HEK293T (cell line): ENCODE results near the gene GJA4.

Experiments used
- CTCF ChIA-PET: fragments of 350-600 bp; formaldehyde crosslinking; extraction: SDS; loops from one replicate; lab custom pipeline; 2021; ENCODE audit warnings: antibody characterized with exemption, inconsistent platforms; lab: Yijun Ruan, JAX
- POLR2A ChIA-PET: fragments of 350-600 bp; formaldehyde crosslinking; extraction: SDS; loops from one replicate; lab custom pipeline; 2020; ENCODE audit warnings: antibody characterized with exemption, inconsistent platforms; lab: Yijun Ruan, JAX
- DNase-seq: peaks from one replicate; pipeline ENCODE4 v3.0.0; 2012; ENCODE audit warnings: mixed read lengths; ENCODE audit errors: extremely low spot score
- ARNT ChIP-seq: fragments of 450-650 bp; IDR thresholded peaks from 2 replicates; pipeline ENCODE4 v1.6.1; 2017; ENCODE audit warnings: mild to moderate bottlenecking
- BHLHE40 ChIP-seq: fragments of 450-650 bp; IDR thresholded peaks from 2 replicates; pipeline ENCODE4 v1.6.1; 2016; ENCODE audit warnings: mild to moderate bottlenecking, moderate library complexity, borderline replicate concordance
- CTBP1 ChIP-seq: fragments of 450-650 bp; IDR thresholded peaks from 2 replicates; pipeline ENCODE4 v1.6.1; 2016; ENCODE audit warnings: borderline replicate concordance
- ELF4 ChIP-seq: fragments of 450-650 bp; IDR thresholded peaks from 2 replicates; pipeline ENCODE4 v1.6.1; 2017; ENCODE audit warnings: antibody characterized with exemption
- FOXA1 ChIP-seq: fragments of 450-650 bp; IDR thresholded peaks from 2 replicates; pipeline ENCODE4 v1.6.1; 2016; ENCODE audit warnings: mild to moderate bottlenecking
- FOXK2 ChIP-seq: fragments of 450-650 bp; IDR thresholded peaks from 2 replicates; pipeline ENCODE4 v1.6.1; 2016; ENCODE audit warnings: mild to moderate bottlenecking
- FOXM1 ChIP-seq: fragments of 450-650 bp; IDR thresholded peaks from 2 replicates; pipeline ENCODE4 v1.6.1; 2017; ENCODE audit warnings: mild to moderate bottlenecking, borderline replicate concordance
- HDGF ChIP-seq: fragments of 450-650 bp; IDR thresholded peaks from 2 replicates; pipeline ENCODE4 v1.6.1; 2017; ENCODE audit warnings: antibody characterized with exemption, borderline replicate concordance
- L3MBTL2 ChIP-seq: fragments of 450-650 bp; conservative IDR thresholded peaks from 2 replicates; pipeline ENCODE4 v1.6.1; 2016; ENCODE audit warnings: mild to moderate bottlenecking
- LEF1 ChIP-seq: fragments of 450-650 bp; IDR thresholded peaks from 2 replicates; pipeline ENCODE4 v1.6.1; 2017; ENCODE audit warnings: mild to moderate bottlenecking, borderline replicate concordance
- NFRKB ChIP-seq: fragments of 450-650 bp; IDR thresholded peaks from 2 replicates; pipeline ENCODE4 v1.6.1; 2016; ENCODE audit warnings: mild to moderate bottlenecking, moderate library complexity
- SP1 ChIP-seq: fragments of 450-650 bp; IDR thresholded peaks from 2 replicates; pipeline ENCODE4 v1.6.1; 2017
- SUZ12 ChIP-seq: fragments of 450-650 bp; IDR thresholded peaks from 2 replicates; pipeline ENCODE4 v1.6.1; 2016; ENCODE audit warnings: mild to moderate bottlenecking
- TARDBP ChIP-seq: fragments of 450-650 bp; IDR thresholded peaks from 2 replicates; pipeline ENCODE4 v1.6.1; 2016
- ZNF384 ChIP-seq: fragments of 450-650 bp; IDR thresholded peaks from 2 replicates; pipeline ENCODE4 v1.6.1; 2016
- TF ChIP-seq, protein P1 (sequence below): fragments of 450-650 bp; IDR thresholded peaks from 2 replicates; pipeline ENCODE4 v1.6.1; 2016

The GJA4 gene

DNA sequence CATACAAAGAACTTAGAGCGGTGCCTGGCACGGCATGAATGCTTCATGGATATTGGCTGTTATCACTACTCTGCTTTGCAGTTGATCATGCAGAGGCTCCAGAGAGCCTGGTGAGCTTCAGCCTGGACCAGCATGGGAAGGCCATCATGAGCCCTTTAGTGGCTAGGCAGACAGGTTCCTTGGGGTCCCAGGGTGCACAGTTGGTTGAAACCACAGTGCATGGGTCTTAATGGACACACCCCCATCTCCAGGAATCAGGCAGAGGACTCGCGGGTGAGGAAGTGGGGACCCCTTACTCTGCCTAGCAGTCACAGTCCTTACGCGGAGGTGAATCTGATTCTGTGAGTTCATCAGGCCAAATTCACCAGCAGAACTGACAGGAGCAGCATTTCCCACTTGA, 36.8 kb upstream of the GJA4 start:
- no peak for TF ChIP-seq BHLHE40

DNA sequence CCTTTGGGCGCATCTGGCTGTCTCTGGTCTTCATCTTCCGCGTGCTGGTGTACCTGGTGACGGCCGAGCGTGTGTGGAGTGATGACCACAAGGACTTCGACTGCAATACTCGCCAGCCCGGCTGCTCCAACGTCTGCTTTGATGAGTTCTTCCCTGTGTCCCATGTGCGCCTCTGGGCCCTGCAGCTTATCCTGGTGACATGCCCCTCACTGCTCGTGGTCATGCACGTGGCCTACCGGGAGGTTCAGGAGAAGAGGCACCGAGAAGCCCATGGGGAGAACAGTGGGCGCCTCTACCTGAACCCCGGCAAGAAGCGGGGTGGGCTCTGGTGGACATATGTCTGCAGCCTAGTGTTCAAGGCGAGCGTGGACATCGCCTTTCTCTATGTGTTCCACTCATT, 35.4 kb upstream of the GJA4 start:
- POLR2A ChIA-PET = no interaction called here
- TF ChIP-seq LEF1 (no peak), ELF4 (no peak)
- DNase-seq = no peak
- CTCF ChIA-PET = interaction anchor here (1.3 kb wide), 1 partner anchor 15 kb away, joined by 3 read pairs; no protein-coding TSS in a partner anchor

More for the DNA sequence above, 36.8 kb upstream of the GJA4 start:
- POLR2A ChIA-PET = no interaction called here
- no peak for DNase-seq
- CTCF ChIA-PET = interaction anchor here (1.5 kb wide), 1 partner anchor 13 kb away, joined by 6 read pairs; no protein-coding TSS in a partner anchor

DNA sequence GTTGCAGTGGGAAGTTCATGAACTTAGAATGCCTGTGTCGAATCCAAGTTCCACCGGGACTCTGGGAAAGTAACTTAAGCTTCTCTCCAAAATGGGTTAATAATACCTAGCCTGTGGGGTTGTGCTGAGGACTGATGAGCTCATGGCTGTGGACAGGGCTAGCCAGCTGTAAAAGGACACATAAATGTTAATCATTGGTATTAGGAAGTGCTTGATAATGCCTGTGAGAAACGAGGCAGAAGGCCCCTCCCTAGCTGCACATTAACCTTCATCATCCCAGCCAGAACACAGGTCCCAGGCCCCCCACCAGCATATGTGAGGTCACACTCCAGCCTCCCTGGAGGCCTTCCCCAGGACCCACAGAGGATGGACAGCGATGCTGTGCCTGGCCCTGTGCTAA, 34.0 kb upstream of the GJA4 start:
- POLR2A ChIA-PET = no interaction called here
- CTCF ChIA-PET = no interaction called here
- DNase-seq = no peak
- TF ChIP-seq ARNT (no peak), CTBP1 (no peak), SUZ12 (no peak), SP1 (no peak), L3MBTL2 (no peak), TARDBP (no peak), NFRKB (no peak), ZNF384 (no peak), ELF4 (no peak), FOXK2 (no peak), LEF1 (no peak), BHLHE40 (no peak), FOXM1 (no peak), HDGF (no peak), FOXA1 (no peak)
- TF ChIP-seq, protein P1, sequence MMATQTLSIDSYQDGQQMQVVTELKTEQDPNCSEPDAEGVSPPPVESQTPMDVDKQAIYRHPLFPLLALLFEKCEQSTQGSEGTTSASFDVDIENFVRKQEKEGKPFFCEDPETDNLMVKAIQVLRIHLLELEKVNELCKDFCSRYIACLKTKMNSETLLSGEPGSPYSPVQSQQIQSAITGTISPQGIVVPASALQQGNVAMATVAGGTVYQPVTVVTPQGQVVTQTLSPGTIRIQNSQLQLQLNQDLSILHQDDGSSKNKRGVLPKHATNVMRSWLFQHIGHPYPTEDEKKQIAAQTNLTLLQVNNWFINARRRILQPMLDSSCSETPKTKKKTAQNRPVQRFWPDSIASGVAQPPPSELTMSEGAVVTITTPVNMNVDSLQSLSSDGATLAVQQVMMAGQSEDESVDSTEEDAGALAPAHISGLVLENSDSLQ = no peak

DNA sequence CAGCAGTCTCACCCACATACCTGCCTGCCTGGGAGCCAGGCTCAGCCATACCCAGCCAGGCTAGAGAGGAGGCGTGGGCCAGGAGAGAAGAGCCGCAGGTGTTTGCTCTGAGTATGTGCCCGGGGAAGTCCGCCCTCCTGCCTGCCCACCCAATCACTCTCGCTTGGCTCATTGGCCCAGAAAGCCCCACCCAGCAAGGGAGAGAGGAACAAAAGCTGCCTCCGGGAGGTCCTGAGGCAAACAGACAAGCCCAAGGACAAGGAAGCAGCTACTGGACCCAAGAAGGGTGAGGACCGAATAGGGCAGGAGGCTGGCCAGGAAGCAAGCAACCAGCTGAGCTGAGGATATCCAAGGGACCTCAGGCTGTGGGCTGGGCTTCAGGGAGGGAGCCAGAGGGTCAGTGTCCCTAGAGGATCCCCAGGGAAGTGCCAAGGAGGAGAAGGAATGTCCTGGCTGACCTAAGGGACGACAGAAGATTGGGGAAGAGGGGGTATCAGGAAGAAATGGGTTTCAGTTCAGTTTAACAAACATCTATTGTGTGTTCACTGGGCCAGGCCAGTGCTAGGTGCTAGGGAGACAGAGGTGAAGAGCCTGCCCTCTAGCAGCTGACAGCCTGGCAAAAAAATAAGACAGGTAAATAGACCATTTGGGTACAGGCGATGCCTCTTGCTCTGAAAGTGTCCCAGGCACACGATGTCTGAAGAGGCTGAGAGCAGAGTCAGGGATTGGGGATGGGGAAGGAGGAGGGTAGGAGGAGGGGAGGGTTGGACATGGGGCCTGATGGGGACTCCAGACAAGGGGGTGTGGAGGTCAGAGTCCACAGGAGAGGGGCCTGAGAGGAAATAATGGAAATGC, 33.1 kb upstream of the GJA4 start, which contains the start of gene GJB4:
GJB4 (plus strand) TSS at position 238 of the 855 bp plus-strand sequence. CDS start 1,515 bp downstream, outside the sequence.
- no peak for DNase-seq
- TF ChIP-seq, protein P1 = no peak
- no peak for TF ChIP-seq L3MBTL2
- no peak for TF ChIP-seq NFRKB
- TF ChIP-seq CTBP1 = no peak
- no peak for TF ChIP-seq FOXM1
- no peak for TF ChIP-seq SP1
- TF ChIP-seq ELF4 = no peak
- TF ChIP-seq BHLHE40 = no peak
- POLR2A ChIA-PET = no interaction called here
- CTCF ChIA-PET = no interaction called here

DNA sequence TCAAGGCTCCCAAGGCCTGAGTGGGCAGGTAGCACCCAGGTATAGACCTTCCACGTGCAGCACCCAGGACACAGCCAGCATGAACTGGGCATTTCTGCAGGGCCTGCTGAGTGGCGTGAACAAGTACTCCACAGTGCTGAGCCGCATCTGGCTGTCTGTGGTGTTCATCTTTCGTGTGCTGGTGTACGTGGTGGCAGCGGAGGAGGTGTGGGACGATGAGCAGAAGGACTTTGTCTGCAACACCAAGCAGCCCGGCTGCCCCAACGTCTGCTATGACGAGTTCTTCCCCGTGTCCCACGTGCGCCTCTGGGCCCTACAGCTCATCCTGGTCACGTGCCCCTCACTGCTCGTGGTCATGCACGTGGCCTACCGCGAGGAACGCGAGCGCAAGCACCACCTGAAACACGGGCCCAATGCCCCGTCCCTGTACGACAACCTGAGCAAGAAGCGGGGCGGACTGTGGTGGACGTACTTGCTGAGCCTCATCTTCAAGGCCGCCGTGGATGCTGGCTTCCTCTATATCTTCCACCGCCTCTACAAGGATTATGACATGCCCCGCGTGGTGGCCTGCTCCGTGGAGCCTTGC, 31.5 kb upstream of the GJA4 start:
- no peak for DNase-seq
- POLR2A ChIA-PET = no interaction called here
- CTCF ChIA-PET = no interaction called here
- no peak for TF ChIP-seq BHLHE40
- TF ChIP-seq FOXM1 = no peak
- no peak for TF ChIP-seq ZNF384
- TF ChIP-seq ELF4 = no peak
- TF ChIP-seq ARNT = no peak
- TF ChIP-seq TARDBP = no peak
- TF ChIP-seq HDGF = no peak
- no peak for TF ChIP-seq SUZ12

DNA sequence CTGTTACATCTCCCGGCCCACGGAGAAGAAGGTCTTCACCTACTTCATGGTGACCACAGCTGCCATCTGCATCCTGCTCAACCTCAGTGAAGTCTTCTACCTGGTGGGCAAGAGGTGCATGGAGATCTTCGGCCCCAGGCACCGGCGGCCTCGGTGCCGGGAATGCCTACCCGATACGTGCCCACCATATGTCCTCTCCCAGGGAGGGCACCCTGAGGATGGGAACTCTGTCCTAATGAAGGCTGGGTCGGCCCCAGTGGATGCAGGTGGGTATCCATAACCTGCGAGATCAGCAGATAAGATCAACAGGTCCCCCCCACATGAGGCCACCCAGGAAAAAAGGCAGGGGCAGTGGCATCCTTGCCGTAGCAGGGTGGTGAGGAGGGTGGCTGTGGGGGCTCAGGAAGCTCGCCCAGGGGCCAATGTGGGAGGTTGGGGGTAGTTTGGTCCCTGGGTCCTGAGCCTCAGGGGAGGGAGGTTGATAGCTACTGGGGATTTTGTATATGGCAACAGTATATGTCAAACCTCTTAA, 31.0 kb upstream of the GJA4 start:
- POLR2A ChIA-PET = no interaction called here
- CTCF ChIA-PET = no interaction called here
- TF ChIP-seq TARDBP = no peak
- no peak for TF ChIP-seq FOXM1
- TF ChIP-seq CTBP1 = no peak
- no peak for TF ChIP-seq ELF4
- no peak for TF ChIP-seq HDGF
- no peak for TF ChIP-seq BHLHE40
- no peak for TF ChIP-seq FOXA1
- TF ChIP-seq L3MBTL2 = no peak
- no peak for TF ChIP-seq NFRKB
- TF ChIP-seq LEF1 = no peak
- no peak for TF ChIP-seq ARNT
- TF ChIP-seq ZNF384 = no peak
- no peak for TF ChIP-seq FOXK2
- no peak for TF ChIP-seq SUZ12
- TF ChIP-seq, protein P1 = no peak
- no peak for DNase-seq
